NCI-H69 (cell line): ENCODE measurements around the gene DCAF15.

ENCODE experiments used
- DNase-seq: peaks from one replicate; lab custom pipeline; 2025; lab: John Stamatoyannopoulos, UW

Gene DCAF15

GRCh38 chr19:13930402-13930801 is 21.9 kb upstream of the DCAF15 start:
- no peak for DNase-seq

- no peak for DNase-seq
Observed at GRCh38 chr19:13931391-13932148, 20.7 kb upstream of the DCAF15 start.

DNA sequence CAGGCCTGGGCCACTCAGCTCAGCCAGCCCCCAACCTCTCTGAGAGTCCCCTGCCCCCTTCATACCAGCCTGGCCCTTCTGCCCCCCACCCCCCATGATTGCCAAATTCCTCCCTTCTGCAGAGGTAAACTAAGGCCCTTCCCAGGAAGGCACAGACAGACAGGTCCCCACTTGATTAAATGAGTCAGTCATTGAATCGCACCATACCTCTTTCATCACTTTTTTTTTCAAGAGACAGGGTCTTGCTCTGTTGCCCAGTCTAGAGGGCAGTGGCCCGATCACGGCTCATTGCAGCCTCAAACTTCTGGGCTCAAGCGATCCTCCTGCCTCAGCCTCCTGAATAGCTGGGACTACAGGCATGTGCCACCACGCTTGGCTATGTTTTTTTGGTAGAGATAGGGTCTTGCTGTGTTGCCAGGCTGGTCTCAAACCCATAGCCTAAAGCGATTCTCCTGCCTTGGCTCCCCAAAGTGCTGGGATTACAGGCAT is 20.1 kb upstream of the DCAF15 start:
- DNase-seq: no peak

- peak; percentile 24 for DNase-seq
Observed at GRCh38 chr19:13932911-13933393, 19.4 kb upstream of the DCAF15 start.

DNA sequence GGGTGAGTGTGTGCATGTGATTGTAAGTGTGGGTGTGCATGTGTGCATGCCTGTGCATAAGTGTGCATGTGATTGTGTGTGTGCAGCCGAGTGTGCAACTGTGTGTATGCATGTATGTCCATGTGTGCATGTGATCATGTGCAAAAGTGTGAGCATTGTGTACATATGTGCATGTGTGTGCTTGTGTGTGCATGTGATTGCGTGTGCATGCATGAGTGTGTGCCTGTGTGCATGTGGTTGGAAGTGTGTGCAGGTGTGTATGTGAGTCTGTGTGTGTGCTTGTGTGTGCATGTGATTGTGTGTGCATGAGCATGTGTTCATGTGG is 17.6 kb upstream of the DCAF15 start:
- DNase-seq: no peak

GRCh38 chr19:13935765-13936510 is 16.4 kb upstream of the DCAF15 start:
- DNase-seq: no peak

DNA sequence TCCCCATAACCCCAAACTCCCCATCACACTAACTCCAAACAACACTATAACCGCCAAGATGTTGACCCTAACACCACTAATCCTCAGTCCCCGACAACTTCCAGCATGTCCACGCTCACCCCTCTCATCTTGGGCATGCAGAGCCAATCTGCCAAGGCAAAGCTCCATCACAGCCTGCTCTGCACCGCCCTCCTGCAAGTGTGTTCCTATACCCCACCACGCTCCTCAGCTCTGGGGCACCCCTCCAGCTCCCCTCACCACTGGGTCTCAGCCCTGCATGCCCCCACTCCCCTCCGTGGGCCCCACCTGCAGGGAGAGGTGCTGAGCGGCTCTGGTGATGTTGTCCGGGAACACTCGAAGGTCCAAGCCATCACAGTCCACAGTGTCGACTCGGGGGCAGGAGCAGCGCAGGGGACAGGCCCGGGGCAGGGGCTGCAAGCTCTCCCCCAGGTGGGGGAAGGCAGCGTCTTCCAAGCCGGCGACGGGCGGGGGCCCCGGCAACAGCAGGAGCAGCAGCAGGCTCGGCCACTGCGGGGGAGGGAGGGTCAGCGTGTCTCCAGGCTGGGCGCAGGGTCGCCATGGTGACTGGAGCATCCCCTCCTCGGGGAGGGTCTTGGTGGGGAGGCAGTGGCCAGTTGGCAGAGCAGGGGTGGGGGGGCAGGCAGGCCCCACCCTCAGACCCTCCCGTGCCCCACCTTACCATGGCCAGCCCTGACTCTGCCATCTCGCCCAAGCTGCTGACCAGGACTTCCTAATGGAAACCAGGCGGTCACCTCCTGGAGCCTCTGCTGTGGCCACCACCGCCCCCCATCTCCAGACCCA is 14.6 kb upstream of the DCAF15 start:
- DNase-seq: peak; percentile 28

DNA sequence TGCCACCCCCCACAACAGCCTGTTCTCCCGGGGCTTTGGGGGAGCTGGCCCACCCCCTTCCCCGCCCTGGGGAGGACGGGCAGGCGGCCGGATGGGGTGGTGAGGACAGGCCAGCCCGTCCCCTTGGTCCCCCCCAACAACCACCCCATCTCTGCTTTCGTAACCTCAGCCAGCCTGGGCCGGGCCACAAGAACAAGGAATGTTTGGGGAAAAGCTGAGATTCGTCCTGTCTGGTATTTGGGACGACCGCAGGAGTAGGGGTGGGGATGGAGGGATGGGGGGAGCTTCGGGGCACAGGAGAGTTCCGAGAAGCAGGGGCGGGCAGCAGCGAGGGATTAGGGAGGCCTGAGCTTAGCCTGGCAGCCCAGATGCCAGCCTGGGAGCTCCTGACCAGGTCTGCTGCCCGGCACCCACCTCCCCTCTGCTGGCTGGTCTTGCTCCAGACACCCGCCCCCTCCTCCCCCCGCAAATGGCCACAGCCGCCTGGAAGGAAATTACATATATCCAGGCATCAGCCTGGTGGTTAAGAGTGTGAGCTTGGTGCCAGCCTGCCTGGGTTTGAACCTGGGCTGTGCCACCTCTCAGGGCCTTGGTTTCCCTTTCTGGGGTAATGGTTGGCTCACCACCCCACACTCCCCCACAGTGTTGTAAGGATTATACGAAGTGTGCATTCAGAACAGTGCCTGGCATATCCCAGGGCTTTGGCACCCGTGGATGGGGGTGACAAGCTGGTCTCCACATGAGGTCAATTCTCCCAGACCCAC is 13.8 kb upstream of the DCAF15 start, which contains the start of gene PODNL1:
PODNL1 (minus strand) TSS at position 117 of the 764 bp plus-strand sequence. CDS start 236 bp downstream, outside the sequence.
- DNase-seq: no peak

GRCh38 chr19:13942023-13942684 is 10.2 kb upstream of the DCAF15 start:
- peak; percentile 36 for DNase-seq

- DNase-seq: no peak
Observed at GRCh38 chr19:13946414-13946813, 5.9 kb upstream of the DCAF15 start.

- DNase-seq: no peak
Observed at GRCh38 chr19:13951043-13951442, 1.3 kb upstream of the DCAF15 start.

- DNase-seq: no peak
Observed at GRCh38 chr19:13951799-13952153, 533 bp upstream of the DCAF15 start.

DNA sequence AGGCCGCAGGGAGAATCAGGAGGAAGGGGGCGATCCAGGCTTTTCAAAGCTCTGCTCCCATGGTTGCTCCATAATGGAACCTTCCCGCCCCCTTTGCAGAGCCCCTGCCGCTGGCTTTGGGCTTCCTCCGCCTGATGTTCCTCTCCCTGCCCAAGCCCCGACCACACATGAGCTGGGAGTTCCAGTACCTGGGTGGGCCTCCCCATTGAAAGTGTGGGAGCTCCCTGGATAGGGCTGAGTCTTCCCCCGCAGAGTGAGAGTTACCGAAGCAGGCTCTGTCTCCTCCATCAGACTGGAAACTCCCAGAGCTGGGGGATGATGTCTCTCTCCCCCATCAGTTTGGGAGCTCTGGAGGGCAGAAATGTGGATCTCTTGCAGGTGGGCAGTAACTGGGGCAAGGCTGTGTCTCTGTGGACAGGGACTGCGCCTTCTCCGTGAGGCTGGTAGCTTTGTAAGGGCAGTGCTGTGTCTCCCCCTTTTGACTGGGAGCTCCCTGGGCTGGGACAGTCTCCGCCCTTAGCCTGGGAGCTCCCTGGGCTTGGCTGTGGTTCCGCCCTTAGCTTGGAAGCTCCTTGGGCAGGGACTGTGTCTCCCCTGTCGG is 722 bp downstream of the DCAF15 start:
- no peak for DNase-seq

- DNase-seq: no peak
Observed at GRCh38 chr19:13954185-13954584, 1.9 kb downstream of the DCAF15 start.

DNA sequence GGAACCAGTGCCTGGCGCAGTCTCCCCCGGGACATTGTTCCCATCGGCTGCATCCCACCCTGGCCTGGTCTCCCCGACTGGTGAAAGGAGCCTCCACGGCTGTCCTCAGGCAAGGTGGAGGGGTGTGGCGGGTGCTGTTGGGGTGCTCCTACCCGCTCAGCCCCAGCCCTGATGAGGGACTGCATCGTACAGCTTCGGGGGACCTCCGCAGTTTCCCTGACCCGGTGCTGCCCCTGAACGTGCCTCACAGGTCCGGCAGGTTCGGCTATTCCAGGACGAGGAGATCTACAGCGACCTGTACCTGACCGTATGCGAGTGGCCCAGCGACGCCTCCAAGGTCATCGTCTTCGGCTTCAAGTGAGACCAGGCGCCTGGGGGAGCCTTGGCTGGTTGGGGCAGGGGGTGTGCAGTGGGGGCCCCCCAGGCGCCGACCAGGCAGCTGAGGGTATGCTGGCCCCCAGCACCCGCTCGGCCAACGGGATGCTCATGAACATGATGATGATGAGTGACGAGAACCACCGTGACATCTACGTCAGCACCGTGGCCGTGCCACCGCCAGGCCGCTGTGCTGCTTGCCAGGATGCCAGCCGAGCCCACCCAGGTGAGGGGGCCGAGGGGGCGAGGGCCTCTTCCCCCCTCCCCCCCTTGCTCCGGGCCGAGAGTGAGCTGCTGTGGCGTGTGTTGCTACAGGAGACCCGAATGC is 3.5 kb downstream of the DCAF15 start:
- no peak for DNase-seq

DNA sequence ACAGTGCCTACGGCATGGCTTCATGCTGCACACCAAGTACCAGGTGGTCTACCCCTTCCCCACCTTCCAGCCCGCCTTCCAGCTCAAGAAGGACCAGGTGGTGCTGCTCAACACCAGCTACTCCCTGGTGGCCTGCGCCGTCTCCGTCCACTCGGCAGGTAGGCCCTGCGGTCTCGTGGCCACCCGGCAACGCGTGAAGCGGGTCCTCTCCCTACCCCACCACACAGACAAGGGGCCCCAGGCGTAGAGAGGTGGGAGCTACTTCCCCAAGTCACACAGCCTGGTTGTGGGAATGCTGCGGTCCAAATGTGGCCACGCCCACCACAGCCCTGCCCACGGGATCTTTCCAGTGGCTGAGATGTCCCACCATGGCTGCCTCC is 4.0 kb downstream of the DCAF15 start:
- no peak for DNase-seq

- no peak for DNase-seq
Observed at GRCh38 chr19:13957051-13957450, 4.7 kb downstream of the DCAF15 start.

GRCh38 chr19:13958043-13958442 is 5.7 kb downstream of the DCAF15 start:
- no peak for DNase-seq

DNA sequence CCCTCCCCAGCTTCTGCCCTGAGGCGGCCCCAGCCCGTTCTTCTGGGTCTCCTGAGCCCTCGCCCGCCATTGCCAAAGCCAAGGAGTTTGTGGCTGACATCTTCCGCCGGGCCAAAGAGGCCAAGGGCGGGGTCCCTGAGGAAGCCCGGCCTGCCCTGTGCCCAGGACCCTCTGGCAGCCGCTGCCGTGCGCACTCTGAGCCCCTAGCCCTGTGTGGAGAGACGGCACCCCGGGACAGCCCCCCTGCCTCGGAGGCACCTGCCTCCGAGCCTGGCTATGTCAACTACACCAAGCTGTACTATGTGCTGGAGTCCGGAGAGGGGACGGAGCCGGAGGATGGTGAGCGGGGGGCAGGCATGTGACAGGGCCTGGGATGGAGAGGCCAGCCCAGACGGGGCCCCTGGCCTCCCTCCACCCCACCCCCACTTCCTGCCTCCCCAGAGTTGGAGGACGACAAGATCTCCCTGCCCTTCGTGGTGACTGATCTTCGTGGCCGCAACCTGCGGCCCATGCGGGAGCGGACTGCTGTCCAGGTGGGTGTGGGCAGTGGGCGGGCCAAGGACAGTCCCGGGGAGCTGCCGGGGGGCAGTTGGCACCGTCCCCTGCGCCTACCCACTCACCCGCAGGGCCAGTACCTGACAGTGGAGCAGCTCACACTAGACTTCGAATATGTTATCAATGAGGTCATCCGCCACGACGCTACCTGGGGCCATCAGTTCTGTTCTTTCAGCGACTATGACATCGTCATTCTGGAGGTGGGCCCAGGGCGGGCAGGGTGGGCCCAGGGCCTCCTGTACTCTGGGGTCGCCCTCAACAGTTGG is 7.0 kb downstream of the DCAF15 start:
- no peak for DNase-seq
